Measurements from ENCODE around the gene TFEB.

TFEB gene

GRCh38 chr6:41649596-41649995 lies 85.8 kb downstream of the TFEB start:
- POLR2A ChIA-PET: no interaction called here
- H3K4me1 ChIP-seq (ENCODE audit: control insufficient read depth, insufficient read depth, low read length): no peaks in the 10 kb centered on the region
- H3K9me3 ChIP-seq (ENCODE audit: control insufficient read depth, insufficient read depth, low read depth, low read length): no peaks in the 10 kb centered on the region
- CTCF ChIA-PET: interaction anchor here (1.0 kb wide), 1 partner anchor 281 kb away, joined by 3 read pairs; no protein-coding TSS in a partner anchor
- H3K36me3 ChIP-seq (ENCODE audit: control insufficient read depth in 2 of 2, insufficient read depth in 1 of 2, low read length in 2 of 2): no peaks in the 10 kb centered on the region
- H3K27ac ChIP-seq (ENCODE audit: extremely low read depth, low read depth, low read length): no peak overlapping the region
- TF ChIP-seq SALL2 (tag by site-specific recombination; IDR thresholded peaks at IDR 0.05; ENCODE audit: borderline replicate concordance) (no peak), ZNF311 (tag by site-specific recombination; IDR thresholded peaks at IDR 0.05; ENCODE audit: borderline replicate concordance) (no peak), ZNF2 (tag by site-specific recombination; IDR thresholded peaks at IDR 0.05) (no peak), ZNF580 (tag by site-specific recombination; IDR thresholded peaks at IDR 0.05) (no peak), PRDM1 (tag by site-specific recombination; IDR thresholded peaks at IDR 0.05) (no peak), KLF17 (tag by site-specific recombination; IDR thresholded peaks at IDR 0.05) (no peak), TRIM28 (IDR thresholded peaks at IDR 0.05; ENCODE audit: borderline replicate concordance, low read length) (no peak)
- no peak overlapping the region for H3K4me3 ChIP-seq (ENCODE audit: low read depth, low read length)

GRCh38 chr6:41648921-41649320 lies 86.5 kb downstream of the TFEB start:
- CTCF ChIA-PET: interaction anchor here (1.0 to 1.3 kb wide), 2 partner anchors 33 to 193 kb away, joined by 3 read pairs; no protein-coding TSS in a partner anchor
- H3K27ac ChIP-seq (ENCODE audit: extremely low read depth, low read depth, low read length): no peak overlapping the region
- H3K4me1 ChIP-seq (ENCODE audit: control insufficient read depth, insufficient read depth, low read length): no peaks in the 10 kb centered on the region
- no peak overlapping the region for H3K4me3 ChIP-seq (ENCODE audit: low read depth, low read length)
- H3K9me3 ChIP-seq (ENCODE audit: control insufficient read depth, insufficient read depth, low read depth, low read length): no peaks in the 10 kb centered on the region
- POLR2A ChIA-PET: no interaction called here
- H3K36me3 ChIP-seq (ENCODE audit: control insufficient read depth in 2 of 2, insufficient read depth in 1 of 2, low read length in 2 of 2): no peaks in the 10 kb centered on the region
- no peak for TF ChIP-seq GFI1B (tag by site-specific recombination; IDR thresholded peaks at IDR 0.05)
- TF ChIP-seq ZNF629 (tag by site-specific recombination; IDR thresholded peaks at IDR 0.05): no peak
- no peak for TF ChIP-seq ZNF473 (tag by site-specific recombination; IDR thresholded peaks at IDR 0.05)

GRCh38 chr6:41648070-41648585 lies 87.3 kb downstream of the TFEB start:
- H3K9me3 ChIP-seq (ENCODE audit: control insufficient read depth, insufficient read depth, low read depth, low read length): no peaks in the 10 kb centered on the region
- H3K27ac ChIP-seq (ENCODE audit: extremely low read depth, low read depth, low read length): no peak overlapping the region
- POLR2A ChIA-PET: interaction anchor here (0.6 to 1.1 kb wide), 3 partner anchors 23 to 1543 kb away, joined by 3 read pairs; no protein-coding TSS in a partner anchor
- H3K4me1 ChIP-seq (ENCODE audit: control insufficient read depth, insufficient read depth, low read length): no peaks in the 10 kb centered on the region
- H3K36me3 ChIP-seq (ENCODE audit: control insufficient read depth in 2 of 2, insufficient read depth in 1 of 2, low read length in 2 of 2): no peaks in the 10 kb centered on the region
- TF ChIP-seq ZNF140 (tag by site-specific recombination; IDR thresholded peaks at IDR 0.05): no peak
- no peak for TF ChIP-seq ZNF138 (tag by site-specific recombination; IDR thresholded peaks at IDR 0.05; ENCODE audit: borderline replicate concordance)
- no peak for TF ChIP-seq ZNF501 (tag by site-specific recombination; IDR thresholded peaks at IDR 0.05)
- TF ChIP-seq GFI1B (tag by site-specific recombination; IDR thresholded peaks at IDR 0.05): no peak
- no peak for TF ChIP-seq ZFHX2 (tag by site-specific recombination; conservative IDR thresholded peaks at IDR 0.05)
- H3K4me3 ChIP-seq (ENCODE audit: low read depth, low read length): no peak overlapping the region
- CTCF ChIA-PET: interaction anchor here (0.5 to 1.6 kb wide), 9 partner anchors 14 to 580 kb away, joined by 3 to 4 read pairs (median 3); no protein-coding TSS in a partner anchor

- Histone ChIP-seq H3K36me3 (ENCODE audit: control insufficient read depth in 2 of 2, insufficient read depth in 1 of 2, low read length in 2 of 2) (no peaks in the 10 kb centered on the region), H3K4me1 (ENCODE audit: control insufficient read depth, insufficient read depth, low read length) (no peaks in the 10 kb centered on the region)
- CTCF ChIA-PET: interaction anchor here (0.6 to 1.6 kb wide), 5 partner anchors 15 to 340 kb away, joined by 3 to 7 read pairs (median 4); no protein-coding TSS in a partner anchor
- TF ChIP-seq PRDM4 (tag by site-specific recombination; IDR thresholded peaks at IDR 0.05) (no peak), ZNF768 (tag by site-specific recombination; IDR thresholded peaks at IDR 0.05) (no peak), ZNF391 (tag by site-specific recombination; IDR thresholded peaks at IDR 0.05; ENCODE audit: borderline replicate concordance, low read depth) (no peak), ZNF302 (tag by site-specific recombination; IDR thresholded peaks at IDR 0.05; ENCODE audit: low read depth) (no peak), ZBTB7A (tag by site-specific recombination; IDR thresholded peaks at IDR 0.05; ENCODE audit: low read depth) (no peak), ZNF202 (tag by site-specific recombination; IDR thresholded peaks at IDR 0.05; ENCODE audit: borderline replicate concordance) (no peak), ZNF335 (tag by site-specific recombination; conservative IDR thresholded peaks at IDR 0.05) (no peak), ZBTB6 (tag by site-specific recombination; IDR thresholded peaks at IDR 0.05) (no peak), SP7 (tag by site-specific recombination; IDR thresholded peaks at IDR 0.05) (no peak), ZNF354C (tag by site-specific recombination; IDR thresholded peaks at IDR 0.05; ENCODE audit: borderline replicate concordance, low read depth) (no peak), ZFHX2 (tag by site-specific recombination; conservative IDR thresholded peaks at IDR 0.05) (no peak)
These were observed 88.3 kb downstream of the TFEB start for GRCh38 chr6:41647061-41647511.

More at GRCh38 chr6:41647061-41647511, 88.3 kb downstream of the TFEB start:
- Histone ChIP-seq H3K9me3 (ENCODE audit: control insufficient read depth, insufficient read depth, low read depth, low read length) (no peaks in the 10 kb centered on the region), H3K27ac (ENCODE audit: extremely low read depth, low read depth, low read length) (no peak overlapping the region), H3K4me3 (ENCODE audit: low read depth, low read length) (no peak overlapping the region)
- POLR2A ChIA-PET: interaction anchor here (1.1 kb wide), 1 partner anchor 50 kb away, joined by 3 read pairs; no protein-coding TSS in a partner anchor
